HUES64 (cell line): ENCODE results near the gene RIMS3.

Experiments used
- H3K27ac ChIP-seq: 2 replicates; pipeline ENCODE4 v1.7.0; 2013; ENCODE audit warnings: low read depth, low read length, inconsistent platforms
- H3K27me3 ChIP-seq: 2 replicates; pipeline ENCODE4 v1.6.1; 2013; ENCODE audit warnings: mild to moderate bottlenecking, low read length; ENCODE audit not compliant: insufficient read depth
- H3K36me3 ChIP-seq: 2 replicates; pipeline ENCODE4 v1.6.1; 2013; ENCODE audit warnings: mild to moderate bottlenecking, low read length; ENCODE audit not compliant: insufficient read depth
- H3K4me1 ChIP-seq: 2 replicates; pipeline ENCODE4 v1.6.1; 2013; ENCODE audit warnings: mild to moderate bottlenecking, low read length, moderate library complexity; ENCODE audit not compliant: insufficient read depth
- H3K4me3 ChIP-seq: 2 replicates; pipeline ENCODE4 v1.5.1; 2013; ENCODE audit warnings: mild to moderate bottlenecking, low read length, moderate library complexity
- H3K9ac ChIP-seq: 2 replicates; pipeline ENCODE4 v1.6.1; 2013; ENCODE audit warnings: mild to moderate bottlenecking, low read depth, low read length
- H3K9me3 ChIP-seq: 2 replicates; pipeline ENCODE4 v1.6.1; 2013; ENCODE audit warnings: low read depth, low read length; ENCODE audit not compliant: insufficient read depth
- WGBS: fragments of 150-250, 120-280 bp; methylation state at CpG from one replicate; pipeline ENCODE4 v1.1.7; 2013; ENCODE audit warnings: missing lambda C conversion rate; 5-methylcytosine and 5-hydroxymethylcytosine counted together

RIMS3 gene

DNA sequence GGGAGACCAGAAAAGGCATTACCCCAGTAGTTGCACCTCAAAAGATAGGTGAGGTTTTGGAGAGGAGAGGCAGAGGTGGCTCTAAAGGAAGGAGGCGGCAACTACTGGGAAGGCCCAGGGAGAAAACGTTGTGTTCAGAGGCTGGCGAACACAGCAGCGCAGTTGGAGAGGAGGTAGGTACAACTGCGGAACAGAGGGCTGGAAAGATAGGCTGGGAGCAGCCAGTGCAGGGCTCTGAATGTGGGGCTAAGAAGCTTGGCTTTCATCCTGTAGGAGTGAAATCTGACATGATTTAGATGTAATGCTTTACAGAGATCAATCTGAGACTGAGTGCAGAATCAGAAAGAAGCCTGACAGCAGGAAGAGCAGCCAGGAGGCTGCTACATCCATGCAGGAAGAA lies 13.0 kb downstream of the RIMS3 start:
- Histone ChIP-seq H3K4me3 (no peak overlapping the region), H3K9ac (no peak overlapping the region), H3K4me1 (peaks cover 20% of the 10 kb centered on the region), H3K9me3 (no peaks in the 10 kb centered on the region), H3K27ac (no peak overlapping the region), H3K36me3 (no peaks in the 10 kb centered on the region), H3K27me3 (no peaks in the 10 kb centered on the region)
- 87% methylated on average over 5 of the region's 5 CpGs for WGBS

DNA sequence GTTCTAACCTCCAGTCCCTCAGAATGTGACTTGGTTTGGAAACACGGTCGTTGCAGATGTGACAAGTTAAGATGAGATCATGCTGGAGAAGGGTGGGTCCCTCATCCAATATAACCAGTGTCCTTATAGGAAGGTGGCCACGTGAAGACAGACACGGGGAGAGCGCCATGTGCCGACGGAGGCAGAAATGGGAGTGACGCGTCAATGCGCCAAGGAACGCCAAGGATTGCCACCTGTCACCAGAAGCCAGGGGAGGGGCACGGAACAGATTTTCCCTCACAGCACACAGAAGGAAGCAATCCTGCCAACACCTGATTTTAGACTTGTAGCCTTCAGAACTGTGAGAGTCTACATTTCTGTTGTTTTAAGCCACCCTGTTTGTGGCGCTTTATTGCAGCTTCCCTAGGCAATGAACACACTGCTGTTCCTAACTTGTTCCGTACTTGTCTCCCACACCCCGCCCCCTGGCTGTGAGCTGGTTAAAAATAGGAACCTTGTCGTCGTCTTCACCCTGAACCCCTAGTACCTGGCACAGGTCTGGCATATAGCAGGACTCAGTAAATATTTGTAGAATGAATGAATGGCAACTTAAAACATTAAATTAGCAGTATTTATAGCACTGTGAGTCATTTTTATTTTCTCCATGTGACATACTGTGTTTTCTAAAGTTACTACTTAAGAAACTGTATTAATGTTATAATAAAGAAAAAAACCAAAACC lies 14.2 kb downstream of the RIMS3 start:
- 90% methylated on average over 17 of the region's 17 CpGs for WGBS
- no peaks in the 10 kb centered on the region for H3K36me3 ChIP-seq
- no peaks in the 10 kb centered on the region for H3K27me3 ChIP-seq
- H3K4me3 ChIP-seq = no peak overlapping the region
- H3K9ac ChIP-seq = no peak overlapping the region
- H3K9me3 ChIP-seq = no peaks in the 10 kb centered on the region
- peaks cover 20% of the 10 kb centered on the region for H3K4me1 ChIP-seq
- H3K27ac ChIP-seq = no peak overlapping the region

DNA sequence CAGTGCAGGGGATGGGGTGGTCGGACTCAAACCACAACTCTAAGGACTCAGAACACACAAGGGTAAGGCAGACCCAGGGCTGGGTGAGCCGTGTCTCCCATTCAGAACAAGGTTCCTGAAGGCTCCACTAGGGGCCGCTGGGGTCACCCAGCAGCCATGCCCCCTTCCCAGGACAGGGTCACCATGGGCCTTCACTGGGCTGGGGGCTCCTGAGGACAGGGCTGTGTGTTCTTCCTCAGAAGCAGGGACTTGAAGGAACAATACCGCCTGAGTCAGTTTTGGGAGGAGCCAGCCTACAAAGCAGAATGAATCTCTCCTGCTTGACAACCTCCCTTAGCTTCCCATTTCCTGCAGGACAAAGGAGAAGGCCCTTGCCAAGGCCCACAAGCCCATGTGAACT lies 15.4 kb downstream of the RIMS3 start:
- Histone ChIP-seq H3K9me3 (no peaks in the 10 kb centered on the region), H3K4me1 (peaks cover 19% of the 10 kb centered on the region), H3K36me3 (no peaks in the 10 kb centered on the region), H3K4me3 (no peak overlapping the region), H3K9ac (no peak overlapping the region), H3K27me3 (no peaks in the 10 kb centered on the region; the same call in 1 of the 2 replicates), H3K27ac (no peak overlapping the region)
- 38% methylated on average over 4 of the region's 4 CpGs for WGBS

DNA sequence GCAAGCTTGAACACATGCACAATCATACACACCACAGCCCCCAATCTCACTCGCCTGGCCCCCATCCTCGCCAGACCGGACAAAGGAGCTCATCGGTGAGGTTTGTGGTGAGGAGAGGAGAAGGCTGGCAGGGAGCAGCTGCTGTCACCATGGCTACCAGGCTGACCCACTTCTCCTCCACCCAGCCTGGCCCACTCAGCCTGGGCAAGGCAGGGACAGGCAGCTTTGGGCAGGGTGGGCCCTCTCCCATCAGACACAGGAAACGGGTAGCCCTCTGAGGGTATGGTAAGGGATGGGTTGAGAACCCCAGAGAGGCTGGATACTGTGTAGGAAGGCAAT lies 15.9 kb downstream of the RIMS3 start:
- no peaks in the 10 kb centered on the region for H3K9me3 ChIP-seq
- no peaks in the 10 kb centered on the region; the same call in 1 of the 2 replicates for H3K27me3 ChIP-seq
- WGBS = 67% methylated on average over 1 of the region's 5 CpGs
- no peak overlapping the region for H3K4me3 ChIP-seq
- no peak overlapping the region for H3K9ac ChIP-seq
- no peak overlapping the region for H3K27ac ChIP-seq
- H3K36me3 ChIP-seq = no peaks in the 10 kb centered on the region
- H3K4me1 ChIP-seq = peaks cover 14% of the 10 kb centered on the region

DNA sequence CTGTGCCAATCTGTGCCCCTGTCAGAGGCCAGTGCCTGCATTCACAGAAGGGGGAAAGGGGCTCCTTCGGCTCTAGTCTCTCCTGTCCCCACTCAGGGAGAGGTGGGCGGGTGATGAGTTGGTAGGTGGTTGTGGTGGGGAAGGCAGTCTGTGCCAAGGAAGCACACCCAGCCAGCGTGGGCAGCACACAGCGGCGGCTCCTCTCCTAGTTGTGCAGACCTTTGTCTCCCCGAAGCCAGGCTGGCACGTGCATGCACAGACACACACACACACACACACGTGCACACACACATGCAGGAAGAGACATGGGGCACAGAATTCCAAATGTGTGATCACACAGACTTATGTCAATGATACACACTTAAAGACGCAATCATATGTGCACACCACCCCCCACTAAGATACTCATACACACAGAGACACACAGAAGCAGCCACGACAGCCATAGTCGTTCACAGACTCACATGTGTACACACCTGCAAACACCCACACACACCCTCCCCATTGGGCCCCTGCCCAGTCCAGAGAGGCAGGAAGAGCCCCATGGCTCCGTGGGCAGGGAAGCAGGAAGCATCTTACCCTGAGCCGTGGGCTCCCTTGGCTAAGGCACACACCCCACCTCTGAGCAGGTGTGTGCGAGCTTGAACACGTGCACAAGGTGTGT lies 16.4 kb downstream of the RIMS3 start:
- no peaks in the 10 kb centered on the region; the same call in 1 of the 2 replicates for H3K27me3 ChIP-seq
- no peak overlapping the region for H3K9ac ChIP-seq
- no peaks in the 10 kb centered on the region for H3K36me3 ChIP-seq
- no peak overlapping the region for H3K4me3 ChIP-seq
- H3K4me1 ChIP-seq = peaks cover 10% of the 10 kb centered on the region
- no peak overlapping the region for H3K27ac ChIP-seq
- 90% methylated on average over 15 of the region's 15 CpGs for WGBS
- H3K9me3 ChIP-seq = no peaks in the 10 kb centered on the region

DNA sequence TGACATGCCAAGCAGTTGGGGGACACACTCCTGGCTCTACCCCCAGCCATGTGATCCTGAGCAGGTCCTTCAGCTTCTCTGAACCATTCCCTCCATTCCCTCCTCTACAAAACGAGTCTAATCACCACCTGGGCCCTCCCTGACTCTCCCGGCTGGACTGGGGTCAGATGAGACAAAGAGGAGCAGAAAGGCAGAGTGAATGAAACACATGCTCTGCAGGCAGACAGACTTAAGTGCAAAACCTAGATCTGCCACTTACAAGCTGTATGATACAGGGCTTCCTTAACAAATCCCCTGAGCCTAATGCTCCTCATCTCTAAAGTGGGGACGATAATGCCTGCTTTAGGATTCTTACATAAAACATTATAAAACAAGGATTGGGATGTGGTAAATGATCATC lies 17.3 kb downstream of the RIMS3 start:
- 95% methylated on average over 2 of the region's 3 CpGs for WGBS
- H3K27ac ChIP-seq = no peak overlapping the region

DNA sequence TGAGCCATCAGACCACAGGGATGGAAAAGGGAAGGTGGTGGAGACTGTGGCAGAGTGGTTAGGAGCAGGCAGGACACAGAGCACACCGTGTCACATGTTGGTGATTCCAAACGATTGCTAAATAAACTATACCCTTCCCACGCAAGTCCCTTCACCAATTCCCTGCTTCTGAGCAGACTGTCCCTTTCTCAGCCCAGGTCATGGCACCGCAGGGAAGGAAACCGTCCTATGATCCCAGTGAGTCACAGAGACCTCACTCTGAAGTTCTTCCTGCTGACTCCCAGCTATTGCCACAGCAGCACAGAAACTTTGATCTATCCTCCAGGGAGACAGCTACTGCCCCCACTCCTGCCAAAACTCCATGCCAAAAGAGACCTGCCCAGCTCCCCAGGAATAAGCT lies 19.2 kb downstream of the RIMS3 start:
- Histone ChIP-seq H3K9me3 (no peaks in the 10 kb centered on the region), H3K4me1 (no peaks in the 10 kb centered on the region), H3K27ac (no peak overlapping the region), H3K9ac (no peak overlapping the region), H3K4me3 (no peak overlapping the region), H3K36me3 (no peaks in the 10 kb centered on the region), H3K27me3 (no peaks in the 10 kb centered on the region; the same call in 1 of the 2 replicates)
- WGBS = 76% methylated on average over 5 of the region's 5 CpGs

More for the DNA sequence above, 17.3 kb downstream of the RIMS3 start:
- peaks cover 4% of the 10 kb centered on the region; the same call in 1 of the 2 replicates for H3K4me1 ChIP-seq
- H3K36me3 ChIP-seq = no peaks in the 10 kb centered on the region
- H3K27me3 ChIP-seq = no peaks in the 10 kb centered on the region; the same call in 1 of the 2 replicates
- H3K4me3 ChIP-seq = no peak overlapping the region
- H3K9ac ChIP-seq = no peak overlapping the region
- no peaks in the 10 kb centered on the region for H3K9me3 ChIP-seq

DNA sequence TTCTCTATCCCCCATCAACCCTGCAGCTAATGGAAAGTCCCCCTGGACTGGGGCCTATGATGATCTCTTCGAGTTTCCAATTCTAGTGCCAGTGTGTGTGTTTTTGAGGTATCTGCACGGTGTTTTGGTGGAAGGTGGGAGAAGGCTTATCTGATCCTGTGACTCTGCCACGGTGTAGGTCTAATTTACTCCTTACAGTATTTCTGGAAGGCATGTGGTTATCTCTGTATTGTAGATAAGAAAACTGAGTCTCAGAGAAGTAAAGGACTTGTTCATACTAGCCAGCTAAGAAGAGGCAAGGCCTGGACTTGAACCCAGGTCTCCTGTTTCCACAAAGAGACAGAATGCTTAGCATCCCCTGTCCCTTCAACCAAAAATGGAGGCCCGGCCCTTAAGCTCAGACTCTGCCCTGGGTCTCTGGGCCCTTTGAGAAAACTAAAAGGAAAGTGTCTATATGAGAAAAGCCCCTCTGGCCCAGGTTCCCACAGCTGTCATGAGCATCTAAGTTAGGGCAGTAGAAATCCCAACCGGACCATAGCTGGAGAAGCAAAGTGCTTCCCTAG lies 20.3 kb downstream of the RIMS3 start:
- Histone ChIP-seq H3K4me1 (no peaks in the 10 kb centered on the region), H3K36me3 (peaks cover 3% of the 10 kb centered on the region; the same call in 1 of the 2 replicates), H3K4me3 (no peak overlapping the region), H3K27me3 (no peaks in the 10 kb centered on the region; the same call in 1 of the 2 replicates), H3K27ac (no peak overlapping the region), H3K9ac (no peak overlapping the region), H3K9me3 (no peaks in the 10 kb centered on the region)
- 93% methylated on average over 5 of the region's 5 CpGs for WGBS

DNA sequence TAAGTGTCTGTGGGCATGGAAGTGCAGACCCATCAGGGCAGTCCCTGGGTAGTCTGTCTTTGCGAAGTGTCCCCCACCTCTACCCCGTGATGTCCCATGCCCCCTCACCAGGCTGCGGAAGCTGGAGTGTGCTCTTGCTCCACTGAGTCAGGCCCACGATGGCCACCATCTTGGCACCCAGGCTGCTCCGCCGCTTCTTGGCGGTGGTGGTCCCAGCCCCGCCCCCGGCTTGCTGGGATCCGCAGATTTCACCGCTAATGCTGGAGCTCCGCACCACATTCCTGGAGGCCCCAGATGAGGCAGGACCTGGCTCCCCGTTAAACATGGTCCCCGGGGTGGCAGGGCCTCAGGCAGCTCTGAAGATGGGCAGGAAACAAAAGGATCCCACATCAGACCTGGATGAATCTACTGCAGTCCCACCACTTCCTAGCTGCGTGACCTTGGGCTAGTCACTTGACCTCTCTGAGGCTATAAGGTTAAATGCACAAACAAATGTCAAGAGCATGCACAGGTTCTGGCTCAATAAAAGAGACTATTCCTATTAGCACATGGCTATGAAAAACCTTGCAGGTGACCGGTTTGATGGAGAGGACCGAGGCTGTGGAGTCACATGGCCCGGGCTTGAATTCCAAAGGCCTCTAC lies 23.8 kb downstream of the RIMS3 start:
- H3K9me3 ChIP-seq = no peaks in the 10 kb centered on the region
- no peaks in the 10 kb centered on the region; the same call in 1 of the 2 replicates for H3K27me3 ChIP-seq
- peaks cover 3% of the 10 kb centered on the region; the same call in 1 of the 2 replicates for H3K36me3 ChIP-seq
- WGBS = 92% methylated on average over 18 of the region's 18 CpGs
- no peak overlapping the region for H3K9ac ChIP-seq
- H3K27ac ChIP-seq = no peak overlapping the region
- no peaks in the 10 kb centered on the region for H3K4me1 ChIP-seq
- H3K4me3 ChIP-seq = no peak overlapping the region

DNA sequence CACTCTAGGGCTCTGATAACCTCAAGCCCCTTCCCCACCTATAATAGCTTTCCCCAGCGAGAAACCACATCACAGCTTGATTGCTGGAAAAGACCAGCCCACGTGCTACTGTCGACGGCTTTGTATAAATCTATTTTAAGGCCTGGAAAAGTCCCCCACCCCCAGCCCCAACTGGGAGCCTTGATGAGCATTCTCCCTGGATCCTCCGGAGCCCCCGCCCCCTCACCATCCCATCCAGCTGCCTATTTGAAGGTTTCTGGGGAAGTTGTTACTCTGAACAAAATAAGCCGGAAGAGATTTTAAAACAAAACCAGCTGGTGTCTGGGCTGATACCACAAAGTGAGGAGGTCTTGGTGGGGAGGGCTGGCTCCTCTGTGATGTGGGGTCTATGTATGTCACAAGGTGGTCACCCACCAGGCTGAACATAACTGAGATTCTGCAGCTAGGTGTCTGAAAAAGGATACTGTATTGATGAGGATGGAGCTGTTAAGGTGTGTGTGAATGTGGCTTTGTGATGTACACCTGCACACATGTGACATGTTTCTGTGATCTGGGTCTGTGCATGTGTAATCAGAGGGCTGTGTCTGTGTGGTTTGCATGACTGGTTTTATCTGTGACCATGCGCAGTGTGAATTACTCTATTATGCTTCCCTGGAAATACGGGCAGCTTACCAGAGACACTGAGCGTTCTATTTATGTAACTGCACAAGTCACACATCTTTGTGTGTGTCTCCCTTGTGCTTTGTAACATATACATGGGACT lies 25.0 kb downstream of the RIMS3 start:
- H3K9ac ChIP-seq = no peak overlapping the region

More for the DNA sequence above, 25.0 kb downstream of the RIMS3 start:
- 92% methylated on average over 8 of the region's 10 CpGs for WGBS
- Histone ChIP-seq H3K36me3 (peaks cover 3% of the 10 kb centered on the region; the same call in 1 of the 2 replicates), H3K4me1 (no peaks in the 10 kb centered on the region), H3K27me3 (no peaks in the 10 kb centered on the region), H3K9me3 (no peaks in the 10 kb centered on the region), H3K4me3 (no peak overlapping the region), H3K27ac (no peak overlapping the region)
